ENCODE data around the gene DIABLO. TPM values are rescaled to one million over a fixed set of nuclear protein-coding genes. Genes with fewer than 3 reads are reported as not detected.

Gene DIABLO
- total RNA-seq, result 50.8 and 61.5 TPM in 2 replicates

DNA sequence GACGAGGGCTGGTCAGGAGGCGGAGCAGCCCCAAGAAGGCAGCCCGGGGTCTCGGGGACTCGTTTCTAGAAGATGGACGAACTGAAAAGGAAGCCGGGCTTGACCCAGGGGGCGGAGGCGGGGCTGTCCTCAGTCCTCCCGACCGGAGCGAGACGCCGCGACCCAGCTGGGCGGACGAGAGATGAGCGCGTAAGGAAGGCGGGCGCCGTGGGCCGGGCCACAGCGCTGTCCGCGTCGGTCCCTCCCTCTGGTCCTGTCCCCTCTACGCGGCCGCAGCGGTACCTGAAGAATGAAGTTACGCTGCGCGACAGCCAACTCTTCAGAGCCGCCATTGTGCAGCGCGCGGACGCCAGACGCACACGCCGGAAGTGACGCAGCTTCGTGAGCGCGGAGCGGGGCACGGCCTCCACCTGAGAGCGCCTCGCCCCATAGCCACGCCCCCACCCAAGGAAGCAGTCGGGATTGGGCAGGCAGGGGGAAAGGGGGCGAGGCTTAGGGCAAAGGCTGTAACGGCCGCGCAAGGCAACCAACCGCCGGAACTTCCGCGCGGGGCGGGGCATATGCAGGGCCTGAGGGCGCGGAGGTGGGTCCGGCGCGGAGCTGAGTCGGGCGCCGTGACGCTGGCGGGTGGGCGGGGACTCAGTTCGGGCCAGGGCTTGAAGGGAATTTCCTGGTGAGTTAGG, at the start of gene DIABLO:
DIABLO (minus strand) TSS at position 370 of the 683 bp plus-strand sequence; CDS start at position 332, 38 bp downstream.

DNA sequence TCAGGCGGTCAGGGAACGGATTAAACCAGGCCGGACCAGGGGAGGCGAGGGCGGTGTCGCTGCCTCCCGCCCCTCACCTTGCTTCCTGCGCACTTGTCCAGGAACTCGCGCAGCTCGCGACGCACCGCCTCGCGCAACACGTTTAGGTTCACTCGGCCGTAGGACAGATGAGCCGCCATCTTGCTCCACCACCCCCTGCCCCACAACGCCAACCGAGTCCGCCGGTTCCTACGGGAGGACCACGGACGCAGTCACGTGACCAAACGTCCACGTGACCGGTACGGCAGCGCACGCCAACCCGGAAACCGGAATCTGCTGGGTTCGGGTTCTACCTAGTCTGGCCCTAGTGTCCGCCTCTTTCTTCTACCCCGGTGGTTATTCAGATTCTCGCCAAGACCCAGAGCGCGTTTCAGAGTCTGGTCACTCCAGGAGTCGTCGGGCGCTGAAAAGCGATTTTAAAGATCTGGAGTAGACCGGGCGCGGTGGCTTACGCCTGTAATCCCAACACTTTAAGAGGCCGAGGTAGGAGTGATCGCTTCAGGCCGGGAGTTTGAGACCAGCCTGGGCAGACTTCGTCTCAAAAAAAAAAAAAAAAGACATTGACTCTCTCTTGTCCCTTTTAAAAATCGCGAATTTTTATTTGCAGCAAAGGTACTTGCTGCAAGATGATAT, 40.5 kb upstream of the DIABLO start, which contains the start of gene VPS33A:
VPS33A (minus strand) TSS at position 265 of the 672 bp plus-strand sequence; CDS start at position 179, 86 bp downstream.

DNA sequence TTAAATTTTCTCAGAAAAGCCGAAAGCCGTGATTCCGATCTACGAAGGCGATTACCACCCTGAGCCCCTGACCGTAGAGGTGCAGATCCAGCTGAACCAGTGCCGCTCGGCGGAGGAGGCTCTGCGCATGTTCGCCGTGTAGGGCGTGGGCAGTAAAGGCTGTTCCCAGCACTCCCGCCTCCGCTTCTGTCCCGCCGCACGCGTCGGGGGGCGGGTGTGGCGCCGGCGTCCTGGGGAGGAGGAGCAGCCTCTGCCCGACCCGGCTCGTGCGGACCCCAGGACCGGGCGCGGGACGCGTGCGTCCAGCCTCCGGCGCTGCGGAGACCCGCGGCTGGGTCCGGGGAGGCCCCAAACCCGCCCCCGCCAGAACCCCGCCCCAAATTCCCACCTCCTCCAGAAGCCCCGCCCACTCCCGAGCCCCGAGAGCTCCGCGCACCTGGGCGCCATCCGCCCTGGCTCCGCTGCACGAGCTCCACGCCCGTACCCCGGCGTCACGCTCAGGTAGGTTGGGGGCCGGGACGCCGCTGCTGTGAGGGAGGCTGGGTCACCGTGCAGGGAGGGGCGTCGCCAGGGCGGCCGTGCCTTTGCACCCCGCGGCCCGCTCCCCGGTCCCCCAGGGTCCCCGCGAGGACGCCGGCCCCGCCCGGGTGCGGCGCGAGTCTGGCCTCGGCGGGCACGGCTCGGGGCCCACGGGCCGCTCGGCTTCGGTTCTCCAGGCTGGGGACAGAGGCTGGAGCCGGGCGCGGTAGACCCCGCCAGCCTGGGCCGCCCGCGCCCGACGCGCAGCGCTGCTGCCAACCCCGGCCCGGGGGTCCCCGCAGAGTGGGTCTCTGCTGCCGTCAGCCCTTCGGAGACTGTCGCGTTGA, 22.3 kb downstream of the DIABLO start, which contains the start of gene B3GNT4:
B3GNT4 (plus strand) TSS at position 409 of the 866 bp plus-strand sequence. CDS start 910 bp downstream, outside the sequence.

DNA sequence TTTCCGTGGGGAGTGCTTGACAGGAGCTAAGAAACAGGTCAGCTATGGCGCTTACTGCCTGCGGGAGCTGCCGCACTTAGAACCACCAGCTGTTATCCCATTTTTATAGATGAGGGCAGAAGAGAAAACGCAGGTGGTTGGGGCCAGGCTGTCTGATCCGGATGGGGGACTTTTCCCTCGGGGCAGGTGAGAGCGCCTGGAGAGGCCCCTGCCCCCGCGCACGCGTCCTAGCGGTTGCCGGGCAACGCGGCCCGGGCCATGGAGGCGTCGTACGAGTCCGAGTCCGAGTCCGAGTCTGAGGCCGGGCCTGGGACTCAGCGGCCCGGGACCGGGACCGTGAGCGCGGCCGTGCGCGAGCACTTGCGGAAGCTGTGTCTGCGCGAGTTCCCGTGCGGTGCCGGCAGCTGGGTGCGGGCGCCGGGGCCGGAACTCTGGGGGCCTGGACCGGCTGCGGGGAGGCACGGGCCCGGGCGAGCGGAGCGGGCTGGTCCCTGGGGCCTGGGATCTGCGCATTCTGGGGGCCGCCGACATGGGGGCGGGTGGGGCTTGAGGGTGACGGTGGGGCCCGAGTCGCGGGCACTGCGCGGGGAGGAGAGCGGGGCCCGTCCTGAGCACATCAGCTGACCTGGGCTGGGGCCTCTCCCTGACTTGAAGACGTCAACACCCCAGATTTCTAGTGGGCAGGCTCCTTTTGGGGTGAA, 42.8 kb downstream of the DIABLO start, which contains the start of gene LRRC43:
LRRC43 (plus strand) TSS at position 237 of the 701 bp plus-strand sequence; CDS start at position 259, 22 bp downstream.

DNA sequence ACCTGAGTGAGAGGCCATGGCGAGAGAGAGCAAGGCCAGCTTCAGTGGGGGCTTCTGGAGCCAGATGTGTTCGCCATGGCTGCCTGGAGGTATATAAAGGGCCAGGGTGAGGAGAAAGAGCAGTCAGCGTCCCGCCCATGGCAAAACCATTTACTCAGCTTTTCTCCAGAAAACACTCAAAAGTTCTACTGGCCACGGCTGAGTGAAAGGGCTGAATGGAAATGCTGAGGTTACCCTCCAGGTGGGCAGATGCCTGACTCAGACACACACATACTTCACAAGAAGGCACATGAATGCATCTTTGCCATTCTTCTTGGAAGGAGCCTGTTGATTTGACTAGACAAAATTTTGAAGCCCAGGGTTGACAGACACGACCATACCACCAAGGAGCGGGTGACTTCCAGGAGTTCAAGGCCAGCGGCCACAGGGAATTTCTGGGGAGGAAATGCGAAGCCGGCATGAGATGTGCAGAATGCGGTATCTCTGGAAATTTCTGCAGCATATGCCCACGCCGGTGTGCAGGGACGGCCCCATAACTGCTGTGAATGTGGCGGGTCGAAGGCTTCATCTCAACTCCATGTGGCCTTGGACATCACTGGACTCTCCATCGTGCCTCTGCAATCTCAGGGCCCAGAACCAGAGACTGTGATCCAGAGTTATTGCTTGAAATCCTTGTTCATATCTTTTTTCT, 51.6 kb downstream of the DIABLO start, which contains the start of gene IL31:
IL31 (minus strand) TSS at position 67 of the 691 bp plus-strand sequence; CDS start at position 18, 49 bp downstream.

Other genes with a start within 250 kb of the DIABLO start
- gene BCL7A, start 204.2 kb downstream of the DIABLO start, total RNA-seq, result 6.6 and 8.4 TPM in 2 replicates
- gene MLXIP, start 147.3 kb downstream of the DIABLO start, total RNA-seq, result 19.1 and 31.8 TPM in 2 replicates
- not detected in 2 replicates for gene IL31, start 51.8 kb downstream of the DIABLO start, total RNA-seq
- 0.26 and 0.98 TPM in 2 replicates for gene LRRC43, start 42.9 kb downstream of the DIABLO start, total RNA-seq
- gene B3GNT4, start 22.3 kb downstream of the DIABLO start, total RNA-seq, result under 0.01 and 0.17 TPM in 2 replicates
- 16.9 and 19.1 TPM in 2 replicates for gene VPS33A, start 40.4 kb upstream of the DIABLO start, total RNA-seq
- gene CLIP1, start 196.6 kb upstream of the DIABLO start, total RNA-seq, result 23.6 and 28.7 TPM in 2 replicates

Data from dermis lymphatic vessel endothelial cell (primary cell).